Left forelimb (tissue), 1 donor: ENCODE data around the gene KCTD7.
"Not testable (repeated sequence)": the region's sequence is repeated elsewhere in the genome, so short reads cannot be mapped to it uniquely, and the experiment has no call there.

ENCODE experiments used
- DNase-seq: peaks from one replicate; pipeline ENCODE4 v3.0.0-alpha.2; 2018; ENCODE audit warnings: low spot score

Gene KCTD7

DNA sequence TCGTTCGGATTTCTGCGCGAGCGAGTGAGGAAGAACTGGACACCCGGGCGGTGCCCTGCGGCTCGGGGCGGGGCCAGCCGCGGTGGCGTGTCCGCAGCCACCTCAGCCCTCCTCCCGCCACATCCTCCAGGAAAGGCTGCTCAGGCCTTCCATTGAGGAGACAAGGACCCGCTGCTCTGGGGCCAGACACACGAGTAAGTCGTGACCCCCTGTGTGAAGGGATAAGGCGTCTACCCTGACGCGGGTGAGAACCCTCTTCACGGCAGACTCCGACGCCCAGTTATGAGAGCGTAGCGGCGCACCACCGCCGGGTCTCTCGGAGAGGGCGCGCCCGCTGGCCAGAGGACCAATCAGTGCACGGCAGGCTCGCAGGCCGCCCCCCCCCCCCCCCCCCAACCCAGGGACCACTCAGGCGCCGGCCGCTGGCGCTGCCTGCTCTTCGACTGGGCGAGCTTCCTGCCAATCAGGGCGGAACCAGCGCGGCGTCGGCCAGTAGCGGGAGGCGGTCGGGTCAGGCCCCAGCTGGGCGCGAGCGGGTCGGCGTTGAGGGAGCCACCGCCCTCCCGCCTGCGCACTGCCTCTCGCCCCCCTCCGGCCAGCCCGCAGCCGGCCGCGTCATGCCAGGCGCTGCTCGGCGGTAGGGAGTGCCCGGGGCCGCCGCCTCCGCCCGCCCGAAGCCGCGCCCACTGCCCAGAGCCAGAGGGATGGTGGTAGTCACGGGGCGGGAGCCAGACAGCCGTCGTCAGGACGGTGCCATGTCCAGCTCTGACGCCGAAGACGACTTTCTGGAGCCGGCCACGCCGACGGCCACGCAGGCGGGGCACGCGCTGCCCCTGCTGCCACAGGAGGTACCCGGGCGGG is at the start of gene KCTD7:
KCTD7 (plus strand) TSS at position 521 of the 861 bp plus-strand sequence; CDS start at position 705, 184 bp downstream.
- peak; percentile 99 for DNase-seq

DNA sequence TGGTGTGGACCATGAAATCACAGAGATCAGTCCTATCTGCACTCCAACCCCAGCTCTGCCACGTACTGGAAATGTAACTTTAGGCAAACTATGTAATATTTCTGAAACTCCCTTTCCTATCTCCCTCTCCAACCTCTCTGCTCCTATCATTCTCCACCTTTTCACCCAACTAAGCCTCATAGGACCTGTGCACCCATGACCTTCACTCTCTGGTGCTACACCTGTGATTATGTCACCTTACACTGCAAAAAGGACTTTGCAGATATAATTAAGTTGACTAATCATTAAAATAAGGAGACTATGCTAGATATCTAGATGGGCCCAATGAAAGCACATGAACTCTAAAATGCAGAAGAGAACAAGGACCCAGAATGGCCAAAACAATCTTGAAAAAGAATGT is 48.3 kb upstream of the KCTD7 start:
- DNase-seq: not testable (repeated sequence)

DNA sequence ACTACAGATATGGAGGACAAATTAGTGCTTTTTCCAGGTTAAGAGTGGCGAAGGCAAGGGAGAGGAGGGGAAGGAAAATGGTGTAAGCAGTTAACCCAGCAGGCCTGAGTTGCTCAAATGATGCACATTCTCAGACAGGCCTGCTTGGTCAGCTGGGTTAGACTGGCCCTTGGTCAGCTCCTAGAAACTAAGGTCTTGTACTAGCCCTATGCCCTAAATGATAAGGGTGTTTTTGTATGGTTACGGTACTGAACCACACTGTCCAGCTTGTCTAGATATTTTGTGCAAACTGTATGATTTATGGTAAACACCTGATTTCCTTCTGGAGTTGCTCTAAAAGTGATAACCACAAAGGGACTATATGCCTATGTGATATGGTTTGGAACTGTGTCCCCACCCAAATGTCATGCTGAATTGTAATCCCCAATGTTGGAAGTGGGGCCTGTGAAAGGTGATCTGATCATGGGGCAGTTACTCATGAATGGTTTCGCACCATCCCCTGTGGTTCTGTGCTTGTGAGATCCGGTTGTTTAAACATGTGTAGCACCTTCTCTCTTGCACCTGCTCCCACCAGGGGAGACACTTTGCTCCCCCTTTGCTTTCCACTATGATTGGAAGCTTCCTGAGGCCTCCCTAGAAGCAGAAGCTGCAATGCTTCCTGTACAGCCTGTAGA is 45.7 kb upstream of the KCTD7 start:
- not testable (repeated sequence) for DNase-seq

DNA sequence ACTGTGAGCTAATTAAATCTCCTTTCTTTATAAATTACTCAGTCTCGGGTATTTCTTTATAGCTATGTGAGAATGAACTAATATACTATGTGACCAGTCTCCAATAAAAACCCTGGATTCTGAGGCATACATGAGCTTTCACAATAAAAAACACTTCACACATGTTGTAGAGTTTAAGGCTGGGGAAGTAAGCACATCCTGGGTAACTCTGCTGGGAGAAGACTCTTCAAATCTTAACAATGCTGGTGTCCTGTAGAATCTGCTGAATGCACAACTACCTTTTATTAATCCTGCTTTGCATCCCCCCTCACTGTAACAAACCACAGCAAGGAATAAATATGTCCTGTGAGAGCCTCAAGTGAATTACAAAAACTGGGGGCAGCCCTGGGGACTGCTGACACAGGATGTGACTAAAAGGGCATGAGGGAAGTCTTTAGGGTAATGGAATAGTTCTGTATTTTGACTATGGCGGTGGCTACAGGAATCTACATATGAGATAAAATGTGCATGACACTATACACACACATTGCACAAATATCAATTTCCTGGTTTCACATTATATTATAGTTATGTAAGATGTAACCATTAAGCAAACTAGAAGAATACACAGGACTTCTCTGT is 45.1 kb upstream of the KCTD7 start:
- no peak for DNase-seq

DNA sequence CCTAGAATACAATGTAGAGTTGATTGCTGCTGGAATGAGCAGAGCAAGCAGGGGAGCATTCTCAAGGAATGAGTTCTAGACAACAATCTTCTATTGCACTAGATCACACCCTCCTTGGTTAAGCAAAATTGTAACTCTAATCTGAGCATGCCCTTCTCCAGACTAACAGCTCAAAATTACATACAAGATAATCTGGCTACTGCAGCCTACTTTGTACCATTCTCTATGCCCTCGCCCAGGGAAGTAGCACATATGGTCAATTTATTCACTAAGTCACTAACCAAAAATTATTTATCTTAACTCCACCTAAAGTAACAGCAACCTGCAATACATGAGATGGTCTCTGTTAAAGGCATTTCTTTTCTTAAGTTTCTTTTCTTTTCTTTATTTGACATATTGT is 42.5 kb upstream of the KCTD7 start:
- DNase-seq: no peak

DNA sequence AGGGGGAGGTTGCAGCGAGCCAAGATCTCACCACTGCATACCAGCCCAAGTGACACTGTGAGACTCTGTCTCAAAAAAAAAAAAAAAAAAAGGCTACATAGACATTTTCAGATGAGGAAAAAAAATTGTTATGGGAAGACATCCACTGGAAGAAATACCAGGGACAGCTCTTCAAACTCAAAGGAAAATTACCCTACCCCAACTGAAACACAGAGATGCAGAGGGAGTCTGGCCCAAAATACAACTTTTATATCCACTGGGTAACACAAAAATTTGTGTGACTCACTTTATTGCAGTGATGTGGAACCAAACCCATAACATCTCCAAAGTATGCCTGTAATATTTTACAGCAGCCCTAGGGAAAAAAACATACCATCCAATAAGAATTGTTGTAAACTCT is 40.5 kb upstream of the KCTD7 start:
- DNase-seq: not testable (repeated sequence)

DNA sequence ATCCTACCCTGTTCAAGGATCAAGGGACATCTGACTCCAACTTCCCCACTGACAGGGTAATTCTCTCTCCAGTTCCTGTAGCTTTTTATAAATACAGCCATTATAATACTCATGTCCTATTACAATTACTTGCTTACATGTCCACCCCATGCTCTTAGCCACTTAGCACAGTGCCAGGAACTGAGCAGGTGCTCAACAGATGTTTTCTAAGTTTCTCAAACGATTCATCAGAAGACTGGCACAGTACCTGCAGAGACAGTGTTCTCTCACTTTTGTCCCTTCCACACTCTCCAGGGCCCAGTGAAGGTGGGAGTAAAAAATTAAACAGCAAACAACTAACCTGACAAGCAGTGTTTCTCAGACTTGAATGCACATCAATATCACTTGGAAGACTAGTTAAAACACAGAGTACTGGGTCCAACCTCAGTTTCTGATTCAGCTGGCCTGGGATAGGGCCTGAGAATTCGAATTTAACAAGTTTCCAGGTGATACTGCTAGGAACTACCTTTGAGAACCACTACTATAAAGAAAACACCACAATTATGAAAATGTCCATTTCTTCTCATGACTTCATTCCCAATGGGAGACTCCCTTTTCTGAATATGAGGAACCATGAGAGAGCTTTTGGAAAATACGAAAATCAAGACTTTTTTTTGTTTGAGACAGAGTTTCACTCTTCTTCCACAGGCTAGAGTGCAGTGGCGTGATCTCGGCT is 39.7 kb upstream of the KCTD7 start:
- not testable (repeated sequence) for DNase-seq

DNA sequence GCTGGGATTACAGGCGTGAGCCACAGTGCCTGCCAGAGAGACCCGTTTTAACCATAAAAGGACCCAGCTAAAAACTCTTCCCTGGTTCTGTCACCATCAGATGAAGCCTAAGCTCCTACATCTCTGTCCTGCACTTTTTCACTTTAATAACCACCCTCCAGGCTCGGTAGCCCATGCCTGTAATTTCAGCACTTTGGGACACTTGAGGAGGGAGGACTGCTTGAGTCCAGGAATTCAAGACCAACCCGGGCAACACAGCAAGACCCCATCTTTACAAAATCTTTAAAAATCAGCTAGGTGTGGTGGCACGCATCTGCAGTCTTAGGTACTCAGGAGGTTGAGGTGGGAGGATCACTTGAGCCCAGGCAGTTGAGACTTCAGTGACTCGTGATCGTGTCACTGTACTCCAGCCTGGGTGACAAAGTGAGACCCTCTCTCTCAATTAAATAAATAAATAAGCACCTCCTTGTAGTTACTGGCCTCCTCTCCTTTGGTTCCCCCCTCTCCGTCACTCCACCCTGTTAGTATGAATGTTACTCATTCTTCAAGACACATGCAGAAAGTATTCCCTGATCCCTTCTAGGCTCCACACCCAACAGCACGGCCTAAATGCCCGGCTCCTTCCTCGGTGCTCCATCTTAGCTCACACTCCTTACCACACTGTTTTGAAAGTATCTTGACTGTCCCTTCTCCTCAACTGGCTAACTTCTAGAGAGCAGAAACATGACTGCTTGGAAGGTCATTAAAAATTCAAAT is 38.2 kb upstream of the KCTD7 start:
- not testable (repeated sequence) for DNase-seq

DNA sequence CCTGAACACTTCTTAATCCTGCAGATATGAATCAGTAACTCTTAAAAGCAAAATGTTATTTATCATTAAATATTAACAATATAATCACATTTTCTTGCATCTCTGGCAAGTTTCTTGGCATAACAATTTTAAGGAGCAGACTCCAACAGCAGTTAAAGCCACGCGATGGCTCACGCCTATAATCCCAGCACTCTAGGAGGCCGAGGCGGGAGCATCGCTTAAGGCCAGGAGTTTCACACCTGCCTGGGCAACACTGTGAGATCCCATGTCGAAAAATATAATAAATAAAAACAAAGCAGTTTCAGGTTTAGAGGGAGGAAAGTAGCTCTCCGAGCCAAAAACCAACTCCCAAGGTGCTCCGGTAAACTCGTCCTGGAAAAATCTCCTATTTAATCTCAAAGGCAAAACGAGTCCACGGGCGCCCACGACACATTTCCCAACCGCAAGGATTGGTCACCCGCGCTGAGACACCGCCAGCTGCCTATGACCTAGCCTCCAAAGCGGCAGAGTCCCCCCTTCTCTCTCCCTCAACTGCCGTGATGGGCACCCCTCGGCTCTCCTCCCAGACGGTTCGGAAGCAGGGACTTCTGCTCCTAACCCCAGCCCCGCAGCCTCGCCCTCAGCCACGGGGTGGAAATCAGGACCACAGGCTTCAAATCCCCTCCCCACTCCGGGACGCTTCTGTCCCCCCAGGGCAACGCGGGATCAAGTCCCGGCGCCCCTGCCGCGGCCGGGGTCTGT is 37.5 kb upstream of the KCTD7 start:
- peak; percentile 65 for DNase-seq

DNA sequence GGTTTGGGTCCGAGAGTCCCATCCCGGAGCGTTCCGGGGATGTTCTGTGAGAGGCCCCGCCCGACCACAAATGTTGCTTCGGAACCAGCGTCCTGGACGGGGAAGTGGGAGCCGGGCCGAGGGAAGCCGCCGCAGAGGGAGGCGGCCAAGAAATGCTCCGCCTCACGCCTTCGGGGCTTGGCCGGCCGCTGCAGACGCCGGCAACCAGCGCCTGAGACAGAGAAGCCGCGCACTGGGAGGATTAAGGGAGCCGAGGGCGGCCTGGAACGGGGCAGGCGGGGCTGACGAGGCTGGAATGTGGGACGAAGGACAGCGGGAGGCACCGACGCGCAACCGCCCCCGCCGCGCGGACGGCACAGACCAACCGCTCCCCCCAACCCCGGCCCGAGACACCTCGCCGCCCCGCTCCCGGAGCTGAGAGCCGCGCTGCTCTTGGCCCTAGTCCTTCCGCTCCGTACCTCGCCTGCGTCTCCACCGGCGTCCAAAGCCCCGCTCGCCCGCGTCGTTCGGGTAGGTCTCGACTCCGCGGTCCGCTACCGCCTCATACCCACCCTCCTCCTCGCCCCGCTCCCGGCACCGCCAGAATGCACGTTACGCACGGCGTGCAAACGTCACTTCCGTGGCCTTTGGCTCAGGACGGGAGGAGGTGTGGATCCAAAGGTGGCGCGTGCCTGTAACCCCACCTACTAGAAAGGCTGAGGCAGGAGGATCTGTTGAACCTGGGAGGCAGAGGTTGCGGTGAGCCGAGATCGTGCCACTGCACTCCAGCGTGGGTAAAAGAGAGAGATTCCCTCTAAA is 36.7 kb upstream of the KCTD7 start:
- DNase-seq: peak; percentile 92

DNA sequence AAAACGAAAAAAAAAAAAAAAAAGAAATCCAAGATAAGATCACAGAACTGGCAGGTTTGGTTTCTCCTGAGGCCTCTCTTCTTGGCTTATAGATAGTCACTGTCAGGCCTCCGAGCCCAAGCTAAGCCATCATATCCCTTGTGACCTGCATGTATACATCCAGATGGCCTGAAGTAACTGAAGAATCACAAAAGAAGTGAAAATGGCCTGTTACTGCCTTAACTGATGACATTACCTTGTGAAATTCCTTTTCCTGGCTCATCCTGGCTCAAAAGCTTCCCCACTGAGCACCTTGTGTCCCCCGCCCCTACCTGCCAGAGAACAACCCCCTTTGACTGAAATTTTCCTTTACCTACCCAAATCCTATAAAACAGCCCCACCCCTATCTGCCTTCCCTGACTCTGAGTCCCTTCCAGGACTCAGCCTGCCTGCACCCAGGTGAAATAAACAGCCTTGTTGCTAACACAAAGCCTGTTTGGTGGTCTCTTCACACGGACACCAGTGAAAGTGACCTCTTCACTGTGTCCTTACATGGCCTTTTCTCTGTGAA is 36.0 kb upstream of the KCTD7 start:
- not testable (repeated sequence) for DNase-seq

DNA sequence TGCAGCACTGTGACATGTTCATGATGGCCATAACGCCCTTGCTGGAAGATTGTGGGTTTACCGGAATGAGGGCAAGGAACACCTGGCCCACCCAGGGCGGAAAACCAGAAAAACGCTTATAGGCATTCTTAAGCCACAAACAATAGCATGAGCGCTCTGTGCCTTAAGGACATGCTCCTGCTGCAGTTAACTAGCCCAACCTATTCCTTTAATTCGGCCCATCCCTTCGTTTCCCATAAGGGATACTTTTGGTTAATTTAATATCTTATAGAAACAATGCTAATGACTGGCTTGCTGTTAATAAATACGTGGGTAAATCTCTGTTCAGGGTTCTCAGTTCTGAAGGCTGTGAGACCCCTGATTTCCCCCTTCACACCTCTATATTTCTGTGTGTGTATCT is 34.6 kb upstream of the KCTD7 start:
- not testable (repeated sequence) for DNase-seq

DNA sequence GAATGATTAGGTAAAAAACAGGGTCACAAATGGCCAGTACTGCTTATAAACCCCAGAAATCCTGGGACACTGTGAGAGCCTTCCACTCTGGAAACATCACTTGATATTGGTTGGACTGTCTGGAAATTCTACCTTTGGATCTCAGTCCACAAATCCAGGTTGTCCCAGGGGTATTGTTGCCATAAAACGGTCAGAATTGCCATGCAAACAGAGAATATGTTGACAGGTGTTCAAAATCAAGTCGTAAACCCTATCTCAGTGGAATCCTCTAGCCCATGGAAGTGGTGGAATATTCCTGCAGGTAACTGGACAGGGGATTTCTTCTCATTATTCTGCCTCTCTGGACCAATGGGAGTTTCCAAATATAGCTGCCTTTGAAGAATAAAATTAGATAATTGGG is 31.2 kb upstream of the KCTD7 start:
- no peak for DNase-seq

DNA sequence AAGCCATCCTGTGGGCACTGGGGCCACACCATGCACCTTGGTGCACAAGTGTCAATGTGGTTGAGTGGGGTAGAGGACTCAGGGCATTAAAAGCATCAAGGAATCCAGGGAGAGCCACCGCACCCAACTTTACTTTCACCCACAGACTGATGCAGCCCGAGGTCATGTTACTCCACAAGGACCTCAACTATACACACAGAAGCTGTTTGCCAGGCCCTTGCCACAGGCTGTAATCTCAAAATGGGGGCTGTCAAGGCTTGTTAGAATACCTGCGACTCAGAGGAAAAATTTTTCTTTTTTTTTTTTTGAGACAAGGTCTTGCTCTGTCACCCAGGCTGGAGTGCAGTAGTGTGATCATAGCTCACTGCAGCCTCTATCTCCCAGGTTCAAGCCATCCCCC is 26.5 kb upstream of the KCTD7 start:
- no peak for DNase-seq

DNA sequence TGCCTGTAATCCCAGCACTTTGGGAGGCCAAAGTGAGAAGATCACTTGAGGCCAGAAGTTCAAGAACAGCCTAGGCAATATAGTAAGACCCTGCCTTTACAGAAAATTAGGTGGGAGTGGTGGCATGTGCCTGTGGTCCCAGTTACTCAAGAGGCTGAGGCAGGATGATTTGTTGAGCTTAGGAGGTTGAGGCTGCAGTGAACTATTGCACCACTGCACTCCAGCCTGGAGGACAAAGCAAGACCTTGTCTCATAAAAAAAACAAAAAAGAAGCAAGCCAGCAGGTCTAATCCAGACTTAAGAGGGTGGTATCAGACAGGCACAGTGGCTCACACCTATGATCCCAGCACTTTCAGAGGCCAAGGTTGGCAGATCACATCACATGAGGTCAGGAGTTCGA is 24.5 kb upstream of the KCTD7 start:
- DNase-seq: no peak

DNA sequence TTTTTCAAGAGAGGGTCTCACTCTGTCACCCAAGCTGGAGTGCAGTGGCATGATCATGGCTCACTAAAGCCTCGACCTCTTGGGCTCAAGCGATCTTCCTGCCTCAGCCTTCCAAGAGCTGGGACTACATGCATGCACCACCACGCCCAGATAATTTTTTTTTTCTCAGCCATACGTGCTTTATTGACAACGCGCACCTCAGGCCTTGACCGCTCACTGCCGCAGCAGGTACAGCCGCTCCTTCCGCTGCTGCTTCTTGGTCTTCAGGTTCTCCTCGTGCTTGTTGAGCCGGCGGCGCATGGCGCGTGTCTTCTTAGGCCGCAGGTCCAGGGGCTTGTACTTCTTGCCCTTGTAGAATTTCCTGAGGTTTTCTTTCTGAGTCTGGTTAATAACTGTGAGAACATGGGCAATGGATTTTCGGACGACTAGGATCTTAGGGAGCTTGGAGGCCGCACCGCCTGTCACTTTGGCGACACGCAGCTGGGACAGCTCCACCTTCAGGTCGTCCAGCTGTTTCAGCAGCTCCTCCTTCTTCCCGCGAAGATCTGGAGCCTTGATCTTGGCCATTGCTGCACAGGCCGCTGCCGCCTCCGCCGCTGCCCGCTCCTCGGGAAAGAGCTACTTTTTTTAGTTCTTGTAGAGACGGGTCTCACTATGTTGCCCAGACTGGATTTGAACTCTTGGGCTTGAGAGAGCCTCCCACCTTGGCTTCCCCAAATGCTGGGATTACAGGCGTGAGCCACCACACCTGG is 22.0 kb upstream of the KCTD7 start:
- not testable (repeated sequence) for DNase-seq

DNA sequence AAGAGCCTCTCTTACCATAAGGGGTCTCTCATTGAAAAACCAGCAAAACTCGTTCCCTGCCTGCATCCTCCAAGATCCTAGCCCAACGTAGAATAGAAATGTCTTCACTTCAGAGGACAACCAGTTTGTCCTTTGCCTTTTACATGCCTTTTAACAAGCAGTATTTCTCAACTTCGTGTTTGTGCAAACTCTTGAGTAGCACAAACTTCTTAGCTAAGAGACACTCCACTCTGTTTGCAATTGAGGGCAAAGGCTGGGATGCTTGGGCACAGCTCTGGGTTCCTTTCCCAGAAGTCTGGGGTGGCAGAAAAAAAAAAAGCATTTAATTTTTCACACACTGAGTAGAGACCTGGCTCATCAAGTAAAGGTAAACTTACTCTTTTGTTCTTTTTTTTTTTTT is 19.5 kb upstream of the KCTD7 start:
- DNase-seq: no peak

DNA sequence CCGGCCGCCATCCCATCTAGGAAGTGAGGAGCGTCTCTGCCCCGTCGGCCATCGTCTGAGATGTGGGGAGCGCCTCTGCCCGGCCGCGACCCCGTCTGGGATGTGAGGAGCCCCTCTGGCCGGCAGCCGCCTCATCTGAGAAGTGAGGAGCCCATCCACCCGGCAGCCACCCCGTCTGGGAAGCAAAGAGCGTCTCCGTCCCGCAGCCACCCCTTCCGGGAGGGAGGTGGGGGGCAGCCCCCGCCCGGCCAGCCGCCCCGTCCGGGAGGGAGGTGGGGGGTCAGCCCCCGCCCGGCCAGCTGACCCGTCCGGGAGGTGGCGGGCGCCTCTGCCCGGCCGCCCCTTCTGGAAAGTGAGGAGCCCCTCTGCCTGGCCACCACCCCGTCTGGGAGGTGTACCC is 14.1 kb upstream of the KCTD7 start:
- DNase-seq: not testable (repeated sequence)

DNA sequence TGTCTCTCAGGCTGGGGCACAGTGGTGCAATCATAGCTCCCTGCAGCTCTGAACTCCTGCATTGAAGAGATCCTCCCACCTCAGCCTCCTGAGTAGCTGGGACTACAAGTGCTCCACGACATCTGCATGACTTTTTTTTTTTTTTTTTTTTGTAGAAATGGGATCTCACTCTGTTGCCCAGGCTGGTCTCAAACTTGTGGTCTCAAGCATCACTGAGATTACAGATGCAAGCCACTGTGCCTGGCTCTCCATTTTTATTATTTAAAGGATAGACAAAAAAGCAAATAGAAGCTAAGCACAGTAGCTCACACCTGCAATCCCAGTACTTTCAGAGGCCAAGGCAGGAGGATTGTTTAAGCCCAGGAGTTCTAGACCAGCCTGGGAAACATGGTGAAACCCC is 13.0 kb upstream of the KCTD7 start:
- no peak for DNase-seq
